Stimulated activated CD8-positive, alpha-beta memory T cell treated with anti-CD3 and anti-CD28 coated beads, Interleukin-7, amount 100 ng/mL, for 1 hour (primary cell): ENCODE data around the gene ANKIB1.

Experiments
- DNase-seq, 2 donors: peaks; one replicate each; pipeline ENCODE4 v3.0.0-alpha.2; 2020; ENCODE audit warnings: low read depth in 2 of 2

Gene ANKIB1

DNA sequence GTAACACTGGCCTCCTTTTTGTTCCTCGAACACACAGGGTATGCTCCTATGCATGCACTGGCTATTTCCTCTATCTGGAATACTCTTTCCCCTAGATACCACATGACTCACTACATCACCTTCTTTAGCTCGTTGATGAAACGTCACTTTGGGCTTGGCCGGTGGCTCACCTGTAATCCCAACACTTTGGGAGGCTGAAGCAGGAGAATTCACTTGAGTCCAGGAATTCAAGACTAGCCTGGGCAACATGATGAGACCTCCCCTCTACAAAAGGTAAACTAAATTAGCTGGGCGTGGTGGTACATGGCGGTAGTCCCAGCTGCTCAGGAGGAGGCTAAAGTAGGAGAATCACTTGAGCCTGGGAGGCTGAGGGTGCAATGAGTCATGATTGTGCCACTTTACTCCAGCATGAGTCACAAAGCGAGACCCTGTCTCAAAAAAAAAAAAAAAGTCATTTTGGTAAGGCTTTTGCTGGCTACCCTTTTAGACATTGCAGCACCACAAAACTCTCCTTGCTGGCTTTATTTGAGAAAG, 14.5 kb downstream of the ANKIB1 start:
- no peak for DNase-seq

DNA sequence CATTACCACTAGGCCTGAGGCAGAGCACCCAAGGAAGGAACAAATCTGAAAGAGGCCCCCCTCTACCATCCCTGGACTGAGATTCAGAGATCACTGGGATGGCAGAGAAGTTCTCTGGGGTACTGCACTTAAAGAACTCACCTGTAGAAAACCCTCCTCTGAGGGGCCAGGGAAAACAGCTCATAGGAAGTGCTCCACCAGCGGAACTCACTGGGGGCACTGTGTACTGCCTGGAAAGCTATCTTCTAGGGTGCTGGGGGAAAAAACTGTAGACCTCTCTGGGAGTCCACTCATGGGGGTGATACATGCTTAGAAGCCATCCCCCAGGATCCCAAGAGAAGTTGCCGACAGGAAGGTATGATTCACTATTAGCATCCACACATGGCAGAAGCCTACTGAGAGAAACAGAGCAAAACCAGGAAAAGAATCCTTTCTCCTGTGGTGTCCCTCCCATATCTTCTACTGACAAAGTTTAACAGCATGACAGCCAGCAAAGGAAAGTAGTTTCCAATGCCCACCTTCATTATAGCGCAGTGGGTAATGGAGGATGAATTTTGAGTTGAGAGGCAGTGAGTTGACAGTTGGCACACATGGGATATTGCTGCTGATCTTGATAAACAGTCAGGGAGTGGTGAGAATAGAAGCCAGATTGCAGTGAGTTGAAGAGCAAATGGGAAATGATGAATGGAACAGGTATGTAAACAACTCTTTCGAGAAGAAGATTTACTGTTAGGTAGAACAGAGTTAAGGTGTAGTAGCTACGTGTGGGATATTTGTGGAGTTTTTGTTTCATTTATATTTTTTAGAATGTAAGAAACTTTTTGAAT, 20.9 kb downstream of the ANKIB1 start:
- DNase-seq = no peak

DNA sequence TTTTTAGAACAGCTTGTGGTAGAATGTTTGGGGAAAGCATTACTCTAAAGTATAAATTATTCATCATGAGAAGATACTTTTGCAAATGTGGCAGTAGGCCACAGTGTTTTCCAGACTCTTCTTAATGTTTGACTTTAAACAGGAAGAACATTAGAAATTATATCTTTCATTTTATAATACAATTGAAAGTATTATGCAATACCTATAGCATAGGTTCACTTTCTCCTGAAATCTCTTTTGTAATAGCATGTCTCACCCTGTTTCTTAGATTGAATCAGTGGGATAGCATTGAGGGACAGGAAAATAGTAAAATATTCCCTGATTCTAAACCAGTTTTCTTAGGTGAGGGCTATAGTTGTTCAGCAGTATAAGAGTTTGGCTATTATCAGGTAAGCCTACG, 23.1 kb downstream of the ANKIB1 start:
- no peak for DNase-seq

DNA sequence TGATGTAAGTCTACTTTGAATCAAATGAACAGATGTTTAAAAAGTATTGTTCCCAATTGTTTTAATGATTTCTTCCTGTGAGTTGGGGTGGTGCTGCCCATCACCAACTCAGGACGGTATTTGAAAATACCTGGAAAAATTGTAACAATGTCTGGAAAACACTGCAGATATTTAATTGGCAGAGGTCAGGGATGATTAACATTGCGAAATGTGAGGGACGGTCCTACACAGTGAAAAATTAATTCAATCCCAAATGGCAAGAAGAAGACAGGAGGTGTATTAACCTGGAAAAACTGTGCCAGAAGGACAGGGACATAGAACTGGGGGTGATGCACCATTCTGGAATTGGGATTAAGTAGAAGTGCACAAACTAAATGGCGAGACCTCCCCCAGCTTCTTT, 29.6 kb downstream of the ANKIB1 start:
- DNase-seq = no peak

DNA sequence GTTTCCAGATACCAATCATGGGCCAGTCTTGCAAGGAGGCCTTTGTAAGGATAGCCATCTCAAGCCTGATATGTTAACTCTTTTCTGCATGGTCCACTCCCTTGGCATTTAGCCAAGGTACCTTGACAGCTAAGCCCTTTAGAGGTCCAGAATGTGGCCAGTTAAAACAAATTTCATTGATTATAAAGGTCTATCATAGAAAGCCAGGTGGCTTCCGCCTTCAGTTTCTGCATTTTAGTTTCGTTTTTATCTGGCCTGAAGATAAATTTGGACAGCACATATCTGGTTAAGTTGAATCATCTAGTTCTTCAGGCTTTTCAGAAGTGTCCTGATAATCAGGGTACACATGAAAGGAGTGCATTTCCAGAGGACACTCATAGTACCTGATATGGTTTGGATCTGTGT, 30.7 kb downstream of the ANKIB1 start:
- DNase-seq = no peak

DNA sequence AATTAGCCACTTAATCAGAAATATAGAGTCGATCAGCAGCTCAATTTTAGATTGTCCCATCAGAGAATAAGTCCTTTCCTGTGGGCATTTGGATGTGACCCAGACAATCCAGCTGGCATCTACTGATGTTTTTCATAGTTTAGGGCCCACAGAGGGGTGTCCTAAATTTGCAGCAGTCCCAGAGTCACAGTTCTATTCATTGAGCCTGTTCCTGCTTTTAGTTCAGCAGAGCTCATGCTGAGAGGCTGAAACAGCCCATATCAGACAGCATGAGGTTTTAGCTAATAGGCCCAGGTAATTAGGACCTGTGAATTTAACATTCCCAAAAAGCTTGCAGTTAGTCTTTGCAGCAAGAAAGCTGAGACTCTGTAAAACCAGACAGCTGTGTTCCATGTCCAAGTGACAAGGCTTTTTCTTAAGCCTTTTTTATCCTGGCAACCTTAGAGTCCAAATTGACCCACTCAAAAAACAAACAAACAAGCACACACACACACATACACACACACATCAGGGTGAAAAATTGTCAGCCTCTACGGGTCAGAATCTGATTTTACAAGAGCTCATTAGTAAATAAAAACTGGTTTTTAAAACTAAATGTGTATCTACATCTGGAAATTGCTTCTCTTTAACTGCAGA, 33.7 kb downstream of the ANKIB1 start:
- no peak for DNase-seq

DNA sequence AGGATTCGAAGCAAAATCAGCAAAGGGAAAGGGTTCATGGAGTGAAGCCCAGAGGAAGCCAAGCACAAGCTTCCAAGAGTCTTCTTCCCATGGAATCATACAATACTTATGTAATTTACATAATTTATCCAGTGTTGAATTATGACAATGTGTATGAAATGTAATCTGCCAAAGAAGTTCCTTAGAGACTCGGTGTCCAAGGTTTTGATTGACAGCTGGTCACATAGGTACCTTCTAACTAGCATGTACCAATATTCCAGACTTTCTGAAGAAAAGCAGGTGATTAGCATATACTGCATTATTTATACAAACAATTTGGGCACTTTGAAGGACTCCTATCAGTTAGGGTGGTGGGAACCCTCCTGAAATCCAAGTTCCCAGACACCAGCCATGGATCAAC, 35.3 kb downstream of the ANKIB1 start:
- no peak for DNase-seq

DNA sequence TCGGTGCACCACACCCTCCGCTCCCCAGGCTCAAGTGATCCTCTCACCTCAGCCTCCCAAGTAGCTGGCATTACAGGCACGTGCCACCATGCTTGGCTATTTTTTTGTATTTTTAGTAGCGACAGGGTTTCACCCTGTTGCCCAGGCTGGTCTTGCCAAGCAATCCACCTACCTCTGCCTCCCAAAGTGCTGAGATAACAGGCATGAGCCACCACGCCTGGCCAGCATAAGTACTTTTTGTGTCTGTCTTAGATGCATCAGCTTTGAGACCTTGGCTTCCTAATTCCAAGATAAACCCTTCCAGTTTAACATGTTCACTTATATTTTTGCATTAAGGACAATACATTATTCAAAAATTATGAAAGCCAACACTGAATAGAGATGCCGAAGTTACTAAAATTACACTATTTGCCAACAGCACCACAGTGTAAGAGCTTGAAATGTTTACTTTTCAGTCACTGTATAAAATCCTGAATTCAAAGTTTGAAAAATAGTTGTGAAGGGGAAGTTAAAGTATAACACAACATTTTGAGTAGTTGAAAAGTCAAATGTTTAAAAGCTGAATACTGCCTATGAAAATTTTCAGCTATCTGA, 36.5 kb downstream of the ANKIB1 start:
- no peak for DNase-seq

DNA sequence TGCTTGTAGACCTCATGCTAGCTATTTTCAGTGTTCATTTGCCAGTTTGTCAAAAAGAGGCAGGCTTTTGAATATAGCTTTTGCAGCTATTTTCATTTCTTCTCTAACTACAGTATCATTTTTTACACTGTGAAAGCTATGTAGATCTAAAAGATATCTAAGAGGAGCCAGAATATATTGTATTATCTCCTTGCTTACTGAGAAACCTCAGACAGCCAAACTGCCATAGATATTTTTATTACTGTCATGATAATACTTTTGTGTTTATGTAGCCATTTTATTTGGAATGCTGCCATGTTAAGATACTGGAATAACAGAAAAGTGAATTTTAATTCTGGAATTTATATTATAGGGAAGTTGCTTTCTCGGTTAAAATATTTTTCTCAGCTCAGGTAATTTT, 37.2 kb downstream of the ANKIB1 start:
- no peak for DNase-seq

DNA sequence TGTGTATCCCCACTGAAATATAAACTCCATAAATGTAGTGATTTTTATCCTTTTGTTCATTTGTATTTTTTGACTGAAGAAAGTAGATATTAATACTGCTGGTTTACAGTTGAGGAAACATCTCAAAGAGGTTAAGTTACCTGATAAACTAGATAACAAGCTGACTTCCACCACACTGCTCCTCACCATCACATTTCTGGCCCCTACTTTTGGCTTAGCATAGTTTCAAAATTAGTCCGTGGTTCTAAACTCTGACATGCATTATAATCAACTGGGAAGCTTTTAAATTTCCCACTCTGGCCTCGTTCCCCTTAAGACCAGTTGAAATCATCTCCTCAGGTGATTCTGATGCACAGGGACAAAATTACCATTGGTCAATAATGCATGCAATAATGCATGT, 43.5 kb downstream of the ANKIB1 start:
- DNase-seq = no peak

DNA sequence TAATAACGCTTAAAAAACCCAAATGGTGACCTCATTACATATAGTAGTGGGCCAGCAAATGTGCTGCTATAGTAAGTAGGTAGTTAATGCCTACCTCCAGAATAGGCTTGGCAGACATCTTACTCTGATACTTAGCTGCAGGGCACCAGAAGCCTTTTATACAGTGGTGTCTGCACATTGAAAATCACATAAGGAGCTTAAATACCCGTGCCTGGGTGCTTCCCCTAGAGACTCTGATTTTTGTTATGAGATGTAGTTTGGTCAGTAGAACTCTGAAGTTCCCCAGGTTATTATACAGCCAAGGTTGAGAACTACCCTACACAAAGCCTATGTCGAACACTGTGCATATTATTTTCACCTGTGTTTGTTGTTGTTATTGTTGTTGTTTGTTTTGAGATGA, 47.2 kb downstream of the ANKIB1 start:
- no peak for DNase-seq

DNA sequence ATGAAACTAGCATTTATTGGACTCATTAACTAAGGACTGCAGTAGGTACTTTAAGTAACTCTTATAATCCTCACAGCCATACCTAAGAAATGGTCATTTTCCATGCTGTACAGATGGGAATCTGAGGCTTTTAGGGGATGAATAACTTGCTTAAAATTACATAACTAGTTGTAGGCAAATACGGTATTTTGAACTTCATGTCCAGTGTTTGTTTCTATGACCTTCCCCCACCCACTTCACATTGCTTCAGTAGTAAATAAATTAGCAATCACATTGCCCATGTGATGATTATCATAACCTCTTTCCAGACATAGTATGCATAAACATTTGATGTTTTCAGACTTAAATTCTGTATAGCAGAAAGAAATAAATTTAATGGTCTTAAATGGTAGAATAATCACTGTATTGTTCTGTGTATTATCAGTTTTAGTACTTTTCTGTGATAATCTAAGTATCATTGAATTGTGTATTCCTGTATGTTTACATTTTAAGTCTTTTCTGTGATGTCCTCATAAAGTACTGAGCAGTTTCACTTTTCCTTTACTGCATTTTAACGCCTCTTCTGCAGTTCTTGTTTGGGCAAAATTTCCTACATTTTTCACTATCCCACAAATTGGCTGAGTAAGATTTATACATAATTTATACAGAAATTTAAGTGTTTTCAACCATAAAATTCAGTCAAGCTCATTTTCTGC, 48.3 kb downstream of the ANKIB1 start:
- no peak for DNase-seq

DNA sequence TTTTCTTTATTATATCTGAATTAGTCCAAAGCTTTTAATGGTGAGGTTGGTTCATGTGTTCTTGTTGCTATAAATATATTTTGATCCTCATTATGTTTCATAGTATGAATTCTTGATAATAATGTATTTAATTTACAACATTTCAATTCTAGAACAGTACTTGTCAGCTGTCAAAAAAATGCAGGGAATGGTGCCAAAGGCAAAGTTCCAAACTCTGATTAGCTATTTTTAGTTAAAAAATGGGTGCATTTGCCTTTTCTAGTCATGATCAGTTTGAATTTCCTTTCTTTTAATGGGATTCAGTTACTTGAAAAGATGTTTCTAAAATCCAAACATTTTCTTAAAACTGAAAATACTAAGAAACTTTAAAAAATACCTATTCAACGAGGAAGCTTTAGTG, 49.6 kb downstream of the ANKIB1 start:
- DNase-seq = no peak

DNA sequence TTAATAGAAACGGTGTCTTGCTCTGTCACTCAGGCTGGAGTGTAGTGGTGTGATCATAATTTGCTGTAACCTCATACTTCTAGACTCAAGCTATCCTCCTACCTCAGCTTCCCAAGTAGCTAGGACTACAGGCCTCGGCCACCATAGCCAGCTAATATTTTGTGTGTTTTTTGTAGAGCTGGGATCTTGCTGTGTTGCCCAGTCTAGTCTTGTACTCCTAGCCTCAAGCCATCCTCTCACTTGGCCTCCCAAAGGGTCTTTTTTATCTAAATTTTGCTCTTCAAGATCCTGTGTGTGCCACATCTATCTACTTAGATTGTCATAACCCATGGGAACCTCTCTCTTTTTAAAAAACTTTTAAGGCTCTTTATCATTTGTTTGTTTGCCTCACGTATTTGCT, 50.5 kb downstream of the ANKIB1 start:
- no peak for DNase-seq

DNA sequence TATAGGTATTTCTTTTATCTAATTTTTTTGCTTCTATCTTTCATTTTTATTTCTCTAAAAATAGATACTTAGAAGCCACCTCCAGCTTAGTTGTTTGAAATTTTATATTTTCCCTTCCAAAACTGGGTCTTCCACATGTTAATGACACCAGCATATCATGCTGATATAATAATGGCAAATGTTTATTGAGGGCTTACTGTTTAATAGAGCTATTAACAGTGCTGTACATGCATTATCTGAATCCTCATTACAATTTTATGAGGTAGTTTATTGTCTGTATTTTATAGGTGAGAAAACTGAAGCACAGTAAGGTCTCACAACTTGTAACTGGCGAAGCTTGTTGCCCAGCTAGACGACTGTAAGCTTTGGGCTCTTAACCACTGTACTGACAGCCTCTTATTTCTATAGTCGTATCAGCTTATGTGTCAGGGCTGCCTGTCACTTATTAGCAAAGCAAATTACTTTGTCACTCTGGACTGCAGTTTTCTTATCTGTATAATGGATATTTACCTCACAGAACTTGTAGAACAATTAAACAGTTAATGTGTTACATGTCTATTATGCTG, 51.2 kb downstream of the ANKIB1 start:
- no peak for DNase-seq

DNA sequence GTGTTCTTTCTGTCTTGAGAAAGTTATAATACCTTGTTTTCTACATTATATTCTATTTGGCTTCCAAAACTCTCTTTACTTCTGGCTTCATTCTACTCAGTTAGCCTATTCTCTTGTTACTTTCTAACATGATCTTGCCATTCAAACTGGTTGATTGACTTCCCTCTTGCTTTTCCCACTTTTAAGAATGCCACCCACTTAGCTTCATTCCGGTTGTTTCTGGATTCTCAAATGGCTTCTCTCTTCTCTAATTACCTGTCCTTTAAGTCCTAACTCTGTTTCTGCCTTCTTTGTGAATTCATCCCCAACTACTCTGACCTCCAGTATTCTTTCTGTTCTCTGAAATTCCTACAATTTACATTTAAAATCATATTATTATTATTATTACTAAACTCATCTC, 52.0 kb downstream of the ANKIB1 start:
- no peak for DNase-seq

DNA sequence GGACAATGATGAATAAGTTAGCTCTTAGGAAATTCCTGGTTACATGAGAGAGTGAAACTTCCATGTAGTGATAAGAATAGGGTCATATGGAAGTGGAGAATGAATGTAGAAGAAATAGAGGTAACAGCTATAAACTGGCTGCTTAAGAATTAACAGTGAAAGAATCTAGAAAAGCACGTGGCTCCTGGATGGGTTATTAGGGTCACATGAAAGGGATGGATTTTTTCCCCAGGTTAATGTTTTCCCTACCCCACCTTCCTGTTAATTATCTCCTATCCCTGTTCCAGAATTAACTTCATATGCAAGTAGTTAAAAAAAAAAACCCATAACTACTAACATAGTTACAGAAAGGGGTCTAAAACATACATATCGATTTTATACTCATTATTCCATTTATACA, 58.0 kb downstream of the ANKIB1 start:
- DNase-seq = no peak

DNA sequence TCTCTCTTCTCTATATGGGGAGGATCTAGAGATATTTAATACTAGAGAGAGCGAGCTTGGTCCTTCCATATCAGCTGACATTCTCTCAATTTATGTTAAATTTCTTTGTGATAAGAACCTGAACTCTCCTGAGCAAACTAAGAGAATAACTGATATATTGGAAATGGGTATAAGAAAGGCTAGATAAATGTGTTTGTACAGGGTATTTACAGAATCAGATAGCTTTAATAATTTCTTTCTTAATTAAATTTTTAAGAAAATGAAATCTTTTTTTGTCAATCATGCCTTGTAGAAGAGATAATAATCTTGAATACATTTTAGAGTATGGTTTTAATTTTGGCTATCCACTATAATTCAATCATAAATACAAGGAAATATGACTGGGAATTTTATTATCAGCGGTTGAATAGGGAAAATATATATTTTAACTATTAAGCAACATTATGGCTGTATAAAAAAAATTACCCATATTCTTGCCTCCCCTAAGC, 58.7 kb downstream of the ANKIB1 start:
- no peak for DNase-seq

DNA sequence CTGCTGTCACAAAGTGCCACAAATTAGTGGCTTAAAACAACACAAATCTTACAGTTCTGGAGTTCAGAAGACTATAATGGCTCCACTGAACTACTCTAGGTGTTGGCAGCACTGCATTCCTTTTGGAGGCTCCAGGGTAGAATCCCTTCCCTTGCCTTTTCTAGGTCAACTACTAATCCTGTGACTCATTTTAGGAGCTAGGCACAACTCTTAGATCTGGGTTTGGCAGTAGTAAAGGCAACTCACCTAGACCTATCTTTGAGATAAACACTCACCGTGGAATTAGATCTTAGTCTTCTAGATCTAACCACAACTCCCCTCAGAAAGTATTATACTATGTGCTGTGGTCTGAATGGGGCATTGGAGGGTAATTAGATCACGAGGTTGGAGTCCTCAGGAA, 60.4 kb downstream of the ANKIB1 start:
- no peak for DNase-seq

DNA sequence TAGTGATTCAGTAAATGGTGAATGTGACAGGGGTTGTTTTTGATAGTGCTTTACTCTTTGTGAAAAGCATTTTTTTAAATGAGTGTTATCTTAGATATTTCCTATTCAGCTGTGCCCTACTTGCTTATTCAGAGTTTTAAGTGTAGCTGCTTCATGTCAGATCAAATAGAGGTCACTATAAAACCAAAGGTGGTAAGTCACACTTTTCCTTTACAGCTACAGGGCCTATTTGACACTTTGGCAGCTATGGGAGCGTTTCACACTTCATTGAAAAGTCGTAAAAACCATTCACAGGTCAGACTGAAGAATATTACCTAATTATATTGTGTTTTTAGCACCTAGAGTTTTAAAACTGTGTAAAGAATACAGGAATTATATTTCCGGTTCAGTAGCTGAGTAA, 67.3 kb downstream of the ANKIB1 start:
- no peak for DNase-seq

DNA sequence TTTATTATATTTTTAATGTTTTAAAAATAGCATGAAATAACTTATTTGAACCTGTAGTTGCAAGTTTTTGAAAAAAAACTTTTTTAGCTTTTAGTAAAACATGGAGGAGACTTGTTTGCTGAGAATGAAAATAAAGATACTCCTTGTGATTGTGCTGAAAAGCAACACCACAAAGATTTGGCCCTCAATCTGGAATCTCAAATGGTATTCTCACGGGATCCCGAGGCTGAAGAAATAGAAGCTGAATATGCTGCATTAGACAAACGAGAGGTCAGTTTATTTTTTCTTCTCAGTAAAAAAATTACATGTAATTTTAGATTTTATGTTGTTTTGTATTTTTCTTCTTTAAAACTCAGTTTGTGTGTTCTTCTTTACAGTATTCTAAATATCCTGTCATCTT, 73.5 kb downstream of the ANKIB1 start:
- DNase-seq = no peak

DNA sequence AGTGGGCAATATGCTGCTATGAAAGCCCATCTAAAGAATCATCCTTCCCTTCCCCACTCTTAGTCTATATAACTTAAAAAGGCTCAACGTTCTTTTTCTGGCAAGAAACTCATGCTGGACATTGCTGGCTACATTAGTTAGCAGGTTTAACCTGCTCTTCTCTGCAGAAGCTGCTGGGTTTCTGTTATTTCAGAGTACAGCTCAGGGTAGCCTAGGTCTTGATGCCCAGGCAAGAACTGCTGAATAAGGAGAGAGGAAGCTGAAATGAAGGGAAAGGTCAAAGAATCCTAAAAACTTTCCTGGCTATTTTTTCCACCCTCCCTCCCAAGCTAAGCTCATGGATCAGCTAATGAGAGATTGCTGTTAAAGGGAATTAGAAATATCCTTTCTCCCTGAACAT, 79.4 kb downstream of the ANKIB1 start:
- no peak for DNase-seq
